Naive thymus-derived CD4-positive, alpha-beta T cell (primary cell): ENCODE data around the gene ADAMTSL1. TPM values are rescaled to one million over a fixed set of nuclear protein-coding genes. Genes with fewer than 3 reads are reported as not detected.

Experiments
- ATAC-seq: fragments of 150-1000 bp; cut with Tn5 transposase; 2 replicates; pipeline ENCODE4 v1.10.0; 2021; ENCODE audit warnings: mild to moderate bottlenecking, moderate library complexity
- CTCF ChIA-PET: fragments of 350-600 bp; sonication (Branson Sonifier 250); formaldehyde crosslinking; loops from one replicate; lab custom pipeline; 2021; ENCODE audit warnings: antibody characterized with exemption; lab: Charles Lee
- POLR2A ChIA-PET: fragments of 350-600 bp; sonication (Branson Sonifier 250); formaldehyde crosslinking; loops from one replicate; lab custom pipeline; 2021; ENCODE audit warnings: antibody characterized with exemption, inconsistent platforms; lab: Charles Lee
- DNase-seq, 9 donors: peaks; one replicate each; pipeline versions ENCODE4 v3.0.0 to v3.0.0-alpha.2; 2020 to 2022; ENCODE audit warnings: mixed read lengths in 1 of 9
- H3K27ac ChIP-seq: one replicate; pipeline ENCODE4 v1.7.0; 2013; ENCODE audit warnings: mild to moderate bottlenecking, low read depth, low read length, moderate library complexity
- H3K27me3 ChIP-seq, 2 donors: one replicate each; pipeline ENCODE4 v1.7.0; 2013; ENCODE audit warnings: low read length in 2 of 2, mild to moderate bottlenecking in 2 of 2, moderate library complexity in 2 of 2; ENCODE audit not compliant: control insufficient read depth in 2 of 2, insufficient read depth in 2 of 2
- H3K36me3 ChIP-seq, 3 experiments: 1 replicate in 2 of 3; 2 replicates in 1 of 3; pipeline ENCODE4 v1.7.0; 2013; ENCODE audit warnings: low read length in 3 of 3, mild to moderate bottlenecking in 3 of 3, moderate library complexity in 1 of 3; ENCODE audit not compliant: insufficient read depth in 3 of 3, control insufficient read depth in 2 of 3
- H3K4me1 ChIP-seq, 2 donors: one replicate each; pipeline ENCODE4 v1.7.0; 2013; ENCODE audit warnings: low read length in 2 of 2, mild to moderate bottlenecking in 2 of 2, moderate library complexity in 1 of 2; ENCODE audit not compliant: control insufficient read depth in 2 of 2, insufficient read depth in 2 of 2
- H3K4me3 ChIP-seq: 2 replicates; pipeline ENCODE4 v1.7.0; 2013; ENCODE audit warnings: mild to moderate bottlenecking, low read length
- H3K9me3 ChIP-seq, 3 experiments: 1 replicate in 2 of 3; 2 replicates in 1 of 3; pipeline ENCODE4 v1.7.0; 2013; ENCODE audit warnings: low read length in 3 of 3; ENCODE audit not compliant: control insufficient read depth in 2 of 3
- H3K27ac Mint-ChIP-seq, 9 donors: one replicate each; pipeline ENCODE4 v1.8.0; 2020 to 2022; ENCODE audit warnings: mixed read lengths in 9 of 9, mild to moderate bottlenecking in 8 of 9, moderate library complexity in 5 of 9, inconsistent platforms in 2 of 9
- H3K27me3 Mint-ChIP-seq, 5 donors: one replicate each; pipeline ENCODE4 v1.8.0; 2021 to 2022; ENCODE audit warnings: mixed read lengths in 5 of 5, mild to moderate bottlenecking in 1 of 5
- H3K36me3 Mint-ChIP-seq, 5 donors: one replicate each; pipeline ENCODE4 v1.8.0; 2020 to 2022; ENCODE audit warnings: mixed read lengths in 5 of 5, mild to moderate bottlenecking in 3 of 5, inconsistent platforms in 1 of 5
- H3K4me1 Mint-ChIP-seq, 7 donors: one replicate each; pipeline ENCODE4 v1.8.0; 2020 to 2022; ENCODE audit warnings: mixed read lengths in 7 of 7, mild to moderate bottlenecking in 3 of 7, inconsistent platforms in 1 of 7
- H3K4me3 Mint-ChIP-seq, 10 donors: one replicate each; pipeline ENCODE4 v1.8.0; 2020 to 2022; ENCODE audit warnings: mild to moderate bottlenecking in 10 of 10, mixed read lengths in 10 of 10, moderate library complexity in 6 of 10, inconsistent platforms in 2 of 10
- H3K9me3 Mint-ChIP-seq, 11 donors: one replicate each; pipeline ENCODE4 v1.8.0; 2020 to 2022; ENCODE audit warnings: mixed read lengths in 11 of 11, mild to moderate bottlenecking in 4 of 11, inconsistent platforms in 1 of 11, moderate library complexity in 1 of 11
- intact Hi-C, 2 donors: fragments of 100-400 bp; cut with micrococcal nuclease; formaldehyde crosslinking; loops; one replicate each; pipeline ENCODE4 v1.15.1; 2023
- polyA plus RNA-seq, 2 donors: library from polyadenylated mRNA; unstranded; fragments of 300-500 nt; fragmentation: Illumina TruSeq; gene quantifications; one replicate each; pipeline ENCODE4 v1.2.3, GENCODE V29; 2021
- total RNA-seq, 6 experiments: library from RNA in 5 of 6; stranded (reverse) in 5 of 6; gene quantifications; 1 replicate in 5 of 6; 2 replicates in 1 of 6; pipeline ENCODE4 v1.2.3 and lab custom pipeline; 2021 to 2026

The ADAMTSL1 gene
- total and polyA plus RNA-seq, 7 experiments from 2014 or later = not detected

- Histone ChIP-seq H3K36me3 (no peaks in the 10 kb centered on the region), H3K27me3 (no peaks in the 10 kb centered on the region), H3K27ac (no peak overlapping the region), H3K9me3 (no peaks in the 10 kb centered on the region), H3K4me3 (no peak overlapping the region), H3K4me1 (no peaks in the 10 kb centered on the region)
- H3K27ac Mint-ChIP-seq = no peak overlapping the region
- H3K27me3 Mint-ChIP-seq = peaks cover 4 to 14% (median 12%) of the 10 kb centered on the region in 5 donors
- H3K9me3 Mint-ChIP-seq = peaks cover 2 to 33% (median 16%) of the 10 kb centered on the region in 11 donors
- ChIA-PET POLR2A (no interaction called here), CTCF (no interaction called here)
- H3K36me3 Mint-ChIP-seq = peaks cover 0 to 9% (median 0%) of the 10 kb centered on the region in 5 donors
- no peak overlapping the region for H3K4me3 Mint-ChIP-seq
- no peak for ATAC-seq
- DNase-seq = no peak
- H3K4me1 Mint-ChIP-seq = no peaks in the 10 kb centered on the region
- intact Hi-C loops = no loop called here
These were observed 431.3 kb downstream of the ADAMTSL1 start for GRCh38 chr9:18905028-18905882.

- Mint-ChIP-seq H3K4me1 (no peaks in the 10 kb centered on the region), H3K27ac (no peak overlapping the region), H3K36me3 (peaks cover 0 to 9% (median 0%) of the 10 kb centered on the region in 5 donors), H3K9me3 (peaks cover 2 to 25% (median 16%) of the 10 kb centered on the region in 11 donors), H3K27me3 (peaks cover 4 to 14% (median 12%) of the 10 kb centered on the region in 5 donors), H3K4me3 (no peak overlapping the region)
- Histone ChIP-seq H3K4me1 (no peaks in the 10 kb centered on the region), H3K4me3 (no peak overlapping the region), H3K36me3 (no peaks in the 10 kb centered on the region), H3K9me3 (no peaks in the 10 kb centered on the region), H3K27me3 (no peaks in the 10 kb centered on the region), H3K27ac (no peak overlapping the region)
- DNase-seq (no peak), ATAC-seq (no peak)
- CTCF ChIA-PET = interaction anchor here (0.6 kb wide), 1 partner anchor 1847 kb away, joined by 3 read pairs; no protein-coding TSS in a partner anchor
- POLR2A ChIA-PET = no interaction called here
- intact Hi-C loops = no loop called here
These were observed 432.1 kb downstream of the ADAMTSL1 start for GRCh38 chr9:18905883-18906629.

GRCh38 chr9:18906656-18907395, 432.9 kb downstream of the ADAMTSL1 start:
- Mint-ChIP-seq H3K27ac (no peak overlapping the region), H3K4me3 (no peak overlapping the region), H3K4me1 (no peaks in the 10 kb centered on the region), H3K27me3 (peaks cover 4 to 14% (median 12%) of the 10 kb centered on the region in 5 donors), H3K9me3 (peaks cover 2 to 17% (median 9%) of the 10 kb centered on the region in 11 donors), H3K36me3 (peaks cover 0 to 8% (median 0%) of the 10 kb centered on the region in 5 donors)
- no peaks in the 10 kb centered on the region for H3K9me3 ChIP-seq
- H3K27ac ChIP-seq = no peak overlapping the region
- ChIA-PET POLR2A (no interaction called here), CTCF (interaction anchor here (0.6 kb wide), 1 partner anchor 1848 kb away, joined by 3 read pairs; no protein-coding TSS in a partner anchor)
- no peaks in the 10 kb centered on the region for H3K27me3 ChIP-seq
- ATAC-seq = no peak
- no peaks in the 10 kb centered on the region for H3K36me3 ChIP-seq
- intact Hi-C loops = no loop called here
- H3K4me3 ChIP-seq = no peak overlapping the region
- H3K4me1 ChIP-seq = no peaks in the 10 kb centered on the region
- no peak for DNase-seq

- no peak overlapping the region for H3K27ac Mint-ChIP-seq
- intact Hi-C loops = no loop called here
- POLR2A ChIA-PET = no interaction called here
- no peak for DNase-seq
- no peaks in the 10 kb centered on the region for H3K4me1 Mint-ChIP-seq
- Histone ChIP-seq H3K36me3 (no peaks in the 10 kb centered on the region), H3K4me1 (no peaks in the 10 kb centered on the region), H3K27ac (no peak overlapping the region), H3K27me3 (no peaks in the 10 kb centered on the region), H3K9me3 (no peaks in the 10 kb centered on the region), H3K4me3 (no peak overlapping the region)
- CTCF ChIA-PET = no interaction called here
- H3K36me3 Mint-ChIP-seq = no peaks in the 10 kb centered on the region
- peaks cover 0 to 6% (median 0%) of the 10 kb centered on the region in 11 donors for H3K9me3 Mint-ChIP-seq
- no peak for ATAC-seq
- H3K27me3 Mint-ChIP-seq = peaks cover 4 to 14% (median 12%) of the 10 kb centered on the region in 5 donors
- no peak overlapping the region for H3K4me3 Mint-ChIP-seq
These were observed 434.1 kb downstream of the ADAMTSL1 start for GRCh38 chr9:18907927-18908625.

GRCh38 chr9:18909140-18910018, 435.4 kb downstream of the ADAMTSL1 start:
- Histone ChIP-seq H3K36me3 (no peaks in the 10 kb centered on the region), H3K27me3 (no peaks in the 10 kb centered on the region), H3K9me3 (no peaks in the 10 kb centered on the region), H3K4me1 (no peaks in the 10 kb centered on the region), H3K4me3 (no peak overlapping the region), H3K27ac (no peak overlapping the region)
- H3K27me3 Mint-ChIP-seq = peaks cover 4 to 14% (median 12%) of the 10 kb centered on the region in 5 donors
- H3K36me3 Mint-ChIP-seq = no peaks in the 10 kb centered on the region
- ATAC-seq (no peak), DNase-seq (no peak)
- H3K9me3 Mint-ChIP-seq = no peaks in the 10 kb centered on the region
- POLR2A ChIA-PET = no interaction called here
- H3K27ac Mint-ChIP-seq = no peak overlapping the region
- CTCF ChIA-PET = no interaction called here
- no peaks in the 10 kb centered on the region for H3K4me1 Mint-ChIP-seq
- intact Hi-C loops = no loop called here
- no peak overlapping the region for H3K4me3 Mint-ChIP-seq
